MCF 10A (cell line): ENCODE results near the gene PLA2G2C. TPM values are rescaled to one million over a fixed set of nuclear protein-coding genes. Genes with fewer than 3 reads are reported as not detected.

Experiments used
- BruUV-seq: library from RNA; stranded (reverse); fragments of 400-500 nt; replicated peaks from 2 replicates; lab custom pipeline; 2021; lab: Mats Ljungman, UMichigan
- CTCF ChIA-PET: fragments of 300-600 bp; sonication (Branson Sonifier 250); formaldehyde crosslinking; extraction: SDS; loops from one replicate; lab custom pipeline; 2021; ENCODE audit warnings: antibody characterized with exemption, inconsistent platforms; lab: Yijun Ruan, JAX
- POLR2A ChIA-PET: fragments of 300-600, 350-650 bp; sonication (Branson Sonifier 250); formaldehyde crosslinking; extraction: SDS; loops from one replicate; lab custom pipeline; 2020; ENCODE audit warnings: antibody characterized with exemption, inconsistent platforms; lab: Yijun Ruan, JAX
- DNase-seq: peaks from one replicate; pipeline ENCODE4 v3.0.0-alpha.2; 2018; ENCODE audit not compliant: unreplicated experiment
- H3K27ac Mint-ChIP-seq: one replicate; pipeline ENCODE4 v1.8.0; 2022; ENCODE audit warnings: mild to moderate bottlenecking, low read depth, mixed read lengths; ENCODE audit not compliant: unreplicated experiment
- H3K27me3 Mint-ChIP-seq: one replicate; pipeline ENCODE4 v1.8.0; 2022; ENCODE audit warnings: mixed read lengths; ENCODE audit not compliant: insufficient read depth, unreplicated experiment
- H3K36me3 Mint-ChIP-seq: one replicate; pipeline ENCODE4 v1.8.0; 2022; ENCODE audit warnings: mild to moderate bottlenecking, moderate library complexity, mixed read lengths; ENCODE audit not compliant: insufficient read depth, unreplicated experiment
- H3K4me1 Mint-ChIP-seq: one replicate; pipeline ENCODE4 v1.8.0; 2022; ENCODE audit warnings: mixed read lengths; ENCODE audit not compliant: insufficient read depth, unreplicated experiment
- H3K4me3 Mint-ChIP-seq: one replicate; pipeline ENCODE4 v1.8.0; 2022; ENCODE audit warnings: mild to moderate bottlenecking, moderate library complexity, mixed read lengths; ENCODE audit not compliant: unreplicated experiment
- H3K9me3 Mint-ChIP-seq: one replicate; pipeline ENCODE4 v1.8.0; 2022; ENCODE audit warnings: mixed read lengths; ENCODE audit not compliant: unreplicated experiment
- intact Hi-C: fragments of 100-400 bp; cut with micrococcal nuclease; formaldehyde crosslinking; loops from 2 replicates; pipeline ENCODE4 v1.14.1; 2022
- total RNA-seq: library from RNA; stranded (reverse); gene quantifications from 2 replicates; pipeline ENCODE4 v1.2.3, GENCODE V29; 2022
- TF ChIP-seq, protein P1 (sequence below): fragments of 200-600 bp; IDR thresholded peaks from one replicate; pipeline ENCODE4 v1.8.0; 2022; ENCODE audit warnings: antibody characterized with exemption, mild to moderate bottlenecking; ENCODE audit not compliant: unreplicated experiment

PLA2G2C gene
- total RNA-seq, 1 experiment from 2014 or later: not detected

DNA sequence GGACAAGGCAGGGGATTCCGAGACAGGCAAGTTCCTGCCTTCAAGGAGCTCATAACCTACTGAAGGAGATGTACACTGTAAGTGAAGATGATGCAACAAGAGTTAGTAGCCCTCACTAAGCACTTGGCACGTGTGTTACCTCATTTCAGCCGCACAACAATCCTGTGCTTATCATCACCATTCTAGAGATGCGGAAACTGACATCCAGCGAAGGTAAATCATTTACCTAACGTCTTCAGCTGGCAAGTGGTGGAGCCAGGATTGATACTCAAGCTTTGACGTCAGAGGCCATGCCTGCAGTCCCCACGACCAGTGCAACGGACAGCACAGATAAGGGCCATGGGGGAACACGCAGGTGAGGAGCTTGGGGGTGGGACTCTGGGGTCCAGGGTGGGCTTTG is 3.3 kb downstream of the PLA2G2C start:
- Mint-ChIP-seq H3K9me3 (peaks cover 13% of the 10 kb centered on the region), H3K4me3 (no peak overlapping the region), H3K27ac (no peak overlapping the region), H3K36me3 (no peaks in the 10 kb centered on the region), H3K4me1 (peaks cover 13% of the 10 kb centered on the region), H3K27me3 (peaks cover 6% of the 10 kb centered on the region)
- TF ChIP-seq, protein P1, sequence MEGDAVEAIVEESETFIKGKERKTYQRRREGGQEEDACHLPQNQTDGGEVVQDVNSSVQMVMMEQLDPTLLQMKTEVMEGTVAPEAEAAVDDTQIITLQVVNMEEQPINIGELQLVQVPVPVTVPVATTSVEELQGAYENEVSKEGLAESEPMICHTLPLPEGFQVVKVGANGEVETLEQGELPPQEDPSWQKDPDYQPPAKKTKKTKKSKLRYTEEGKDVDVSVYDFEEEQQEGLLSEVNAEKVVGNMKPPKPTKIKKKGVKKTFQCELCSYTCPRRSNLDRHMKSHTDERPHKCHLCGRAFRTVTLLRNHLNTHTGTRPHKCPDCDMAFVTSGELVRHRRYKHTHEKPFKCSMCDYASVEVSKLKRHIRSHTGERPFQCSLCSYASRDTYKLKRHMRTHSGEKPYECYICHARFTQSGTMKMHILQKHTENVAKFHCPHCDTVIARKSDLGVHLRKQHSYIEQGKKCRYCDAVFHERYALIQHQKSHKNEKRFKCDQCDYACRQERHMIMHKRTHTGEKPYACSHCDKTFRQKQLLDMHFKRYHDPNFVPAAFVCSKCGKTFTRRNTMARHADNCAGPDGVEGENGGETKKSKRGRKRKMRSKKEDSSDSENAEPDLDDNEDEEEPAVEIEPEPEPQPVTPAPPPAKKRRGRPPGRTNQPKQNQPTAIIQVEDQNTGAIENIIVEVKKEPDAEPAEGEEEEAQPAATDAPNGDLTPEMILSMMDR: no peak
- DNase-seq: no peak
- ChIA-PET POLR2A (no interaction called here), CTCF (interaction anchor here (0.9 kb wide), 1 partner anchor 277 kb away, joined by 3 read pairs; no protein-coding TSS in a partner anchor)
- intact Hi-C loops: no loop called here
- no TSS peak for BruUV-seq

DNA sequence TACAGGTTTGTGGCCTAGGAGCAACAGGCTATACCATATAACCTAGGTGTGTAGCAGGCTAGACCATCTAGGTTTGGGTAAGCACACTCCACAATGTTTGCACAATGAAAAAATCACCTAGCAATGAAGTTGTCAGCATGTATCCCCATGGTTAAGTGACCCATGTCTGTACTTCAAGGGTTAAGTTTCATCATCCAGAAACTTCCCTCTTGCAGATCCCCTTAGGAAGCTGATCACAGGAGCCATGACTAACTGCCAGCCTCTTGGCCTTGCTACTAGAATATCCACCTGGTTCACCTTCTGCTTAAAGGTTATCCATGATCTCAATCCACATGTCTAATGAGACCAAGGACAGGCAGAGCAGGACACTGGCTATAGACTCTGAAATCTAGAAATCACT is 3.9 kb downstream of the PLA2G2C start:
- Mint-ChIP-seq H3K27me3 (no peaks in the 10 kb centered on the region), H3K27ac (no peak overlapping the region), H3K9me3 (peaks cover 13% of the 10 kb centered on the region), H3K4me3 (no peak overlapping the region), H3K4me1 (peaks cover 13% of the 10 kb centered on the region), H3K36me3 (no peaks in the 10 kb centered on the region)
- ChIA-PET CTCF (interaction anchor here (0.9 kb wide), 1 partner anchor 277 kb away, joined by 3 read pairs; no protein-coding TSS in a partner anchor), POLR2A (no interaction called here)
- intact Hi-C loops: no loop called here
- no peak for DNase-seq
- TF ChIP-seq, protein P1: no peak
- BruUV-seq: no TSS peak

DNA sequence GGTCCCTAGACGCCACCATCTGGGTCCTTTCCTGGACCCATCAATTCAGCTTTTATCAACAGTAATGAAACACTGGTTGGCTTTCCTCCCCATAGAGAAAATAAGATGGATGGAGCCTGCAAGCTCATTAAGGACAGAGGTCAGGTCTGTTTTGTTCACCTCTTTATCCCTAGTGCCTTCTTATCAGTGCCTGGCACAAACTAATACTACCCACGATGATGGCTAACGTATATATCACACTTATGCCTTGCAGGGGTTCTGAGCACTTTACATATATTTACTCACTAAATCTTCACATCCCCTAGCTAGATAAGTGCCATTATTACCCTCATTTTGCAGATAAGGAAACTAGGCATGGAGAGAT is 5.5 kb downstream of the PLA2G2C start:
- H3K36me3 Mint-ChIP-seq: no peaks in the 10 kb centered on the region
- peaks cover 13% of the 10 kb centered on the region for H3K9me3 Mint-ChIP-seq
- no peak for DNase-seq
- BruUV-seq: no TSS peak
- intact Hi-C loops: no loop called here
- H3K4me3 Mint-ChIP-seq: no peak overlapping the region
- TF ChIP-seq, protein P1: no peak
- ChIA-PET POLR2A (no interaction called here), CTCF (interaction anchor here (0.9 to 1.1 kb wide), 2 partner anchors 13 to 32 kb away, joined by 3 to 4 read pairs; no protein-coding TSS in a partner anchor)
- no peak overlapping the region for H3K27ac Mint-ChIP-seq
- no peaks in the 10 kb centered on the region for H3K27me3 Mint-ChIP-seq
- peaks cover 13% of the 10 kb centered on the region for H3K4me1 Mint-ChIP-seq

DNA sequence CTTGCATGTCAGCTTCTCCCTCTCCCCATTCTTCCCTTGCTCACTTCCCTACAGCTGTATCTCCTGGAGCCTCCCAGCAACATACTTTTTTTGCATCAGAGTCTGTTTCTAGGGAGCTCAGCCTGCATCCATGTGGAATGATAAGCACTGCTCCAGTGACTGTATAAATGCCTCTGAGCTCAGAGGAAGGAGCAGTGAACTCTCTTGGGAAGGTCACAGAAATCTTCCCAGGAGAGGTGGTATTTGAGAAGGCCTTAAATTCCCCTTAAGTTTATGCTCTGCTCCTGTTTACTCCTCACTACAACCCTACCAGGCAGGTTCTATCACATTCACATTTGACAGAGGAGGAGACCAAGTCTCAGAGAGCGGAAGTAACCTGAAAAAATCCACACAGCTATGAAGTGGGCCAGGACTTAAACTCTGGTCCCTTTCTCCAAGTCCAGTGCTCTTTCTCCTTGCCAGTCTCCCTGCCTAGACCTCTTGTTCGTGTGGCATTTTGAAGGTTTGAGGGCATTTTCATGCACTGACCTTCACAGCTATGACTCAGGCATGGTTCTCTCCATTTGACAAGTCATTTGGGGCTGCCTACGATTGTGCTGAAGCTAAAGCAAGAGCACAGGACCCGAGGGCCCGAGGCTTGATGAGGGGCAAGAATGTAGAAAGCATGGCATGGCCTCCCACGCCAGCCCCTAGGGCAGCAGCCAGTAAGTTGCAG is 6.0 kb downstream of the PLA2G2C start:
- ChIA-PET POLR2A (interaction anchor here (0.9 to 1.7 kb wide), 2 partner anchors 14 to 16 kb away, joined by 4 to 5 read pairs; no protein-coding TSS in a partner anchor), CTCF (interaction anchor here (0.6 to 3.1 kb wide), 8 partner anchors 9 to 519 kb away, joined by 3 to 11 read pairs (median 4); no protein-coding TSS in a partner anchor)
- intact Hi-C loops: no loop called here
- DNase-seq: no peak
- H3K27ac Mint-ChIP-seq: no peak overlapping the region
- H3K27me3 Mint-ChIP-seq: no peaks in the 10 kb centered on the region
- BruUV-seq: no TSS peak
- peaks cover 11% of the 10 kb centered on the region for H3K4me1 Mint-ChIP-seq
- peaks cover 13% of the 10 kb centered on the region for H3K9me3 Mint-ChIP-seq
- no peak overlapping the region for H3K4me3 Mint-ChIP-seq
- TF ChIP-seq, protein P1: no peak
- no peaks in the 10 kb centered on the region for H3K36me3 Mint-ChIP-seq
